PC-3 (cell line): ENCODE measurements around the gene RAB6B.

Experiments
- CTCF ChIP-seq: fragments of 300-600 bp; sonication (generic); conservative IDR thresholded peaks from 2 replicates; pipeline ENCODE4 v1.5.1; 2017; ENCODE audit warnings: antibody characterized with exemption, low read depth, mild to moderate bottlenecking, low read length
- EZH2 ChIP-seq: fragments of 300-600 bp; sonication (generic); IDR thresholded peaks from one replicate; pipeline ENCODE4 v1.6.1; 2017; ENCODE audit warnings: antibody characterized with exemption, mild to moderate bottlenecking, low read length; ENCODE audit not compliant: unreplicated experiment
- EZH2phosphoT487 ChIP-seq: fragments of 300-600 bp; sonication (generic); IDR thresholded peaks from 2 replicates; pipeline ENCODE4 v1.6.1; 2018; ENCODE audit warnings: mild to moderate bottlenecking, antibody characterized with exemption, low read length, borderline replicate concordance

GRCh38 chr3:133835961-133836360 lies 59.7 kb downstream of the RAB6B start:
- TF ChIP-seq CTCF (no peak), EZH2phosphoT487 (no peak), EZH2 (no peak)
